HepG2 (cell line): ENCODE measurements around the gene IL36B. TPM values are rescaled to one million over a fixed set of nuclear protein-coding genes. Genes with fewer than 3 reads are reported as not detected.

Experiments
- ATAC-seq: fragments of 200-7000 bp; cut with Tn5 transposase; 3 replicates; pipeline ENCODE4 v1.9.1; 2020; ENCODE audit warnings: mild to moderate bottlenecking, moderate library complexity
- BruUV-seq: library from RNA; stranded (reverse); fragments of 400-500 nt; replicated peaks from 2 replicates; lab custom pipeline; 2021; lab: Mats Ljungman, UMichigan
- CTCF ChIA-PET: fragments of 300-600 bp; formaldehyde crosslinking; extraction: SDS; loops from one replicate; lab custom pipeline; 2021; ENCODE audit warnings: low total read pairs, inconsistent platforms, low intra/inter-chr PET ratio; lab: Yijun Ruan, JAX
- POLR2A ChIA-PET: fragments of 350-600 bp; sonication (Branson Sonifier 250); formaldehyde crosslinking; loops from one replicate; lab custom pipeline; 2020; ENCODE audit warnings: antibody characterized with exemption, inconsistent platforms; lab: Yijun Ruan, JAX
- DNase-seq: peaks from one replicate; pipeline ENCODE4 v3.0.0-alpha.2; 2015; ENCODE audit warnings: low spot score
- FAIRE-seq: peaks from 3 replicates; lab custom pipeline; 2011; peaks lifted over from hg19 to GRCh38; lab: Jason Lieb, UNC
- H2AFZ ChIP-seq: one replicate; pipeline ENCODE4 v1.6.1; 2011; ENCODE audit warnings: low read length, inconsistent platforms
- H3K27ac ChIP-seq: fragments of 300-600 bp; 3 replicates; pipeline ENCODE4 v1.8.0; 2011; ENCODE audit warnings: mixed run types, mild to moderate bottlenecking, mixed read lengths, low read length, inconsistent platforms; ENCODE audit not compliant: insufficient read depth; ENCODE audit errors: extremely low read length
- H3K27me3 ChIP-seq, 2 experiments: fragments of 200-600 bp in 1 of 2; 2 replicates in 1 of 2; 3 replicates in 1 of 2; pipeline versions ENCODE4 v1.6.0 to v1.8.0; 2011; ENCODE audit warnings: low read length in 2 of 2, mild to moderate bottlenecking in 2 of 2, moderate library complexity in 2 of 2, inconsistent platforms in 1 of 2; ENCODE audit not compliant: insufficient read depth in 2 of 2, control insufficient read depth in 1 of 2
- H3K36me3 ChIP-seq, 2 experiments: fragments of 200-600 bp in 1 of 2; replicated peaks in 1 of 2; 2 replicates in 1 of 2; 3 replicates in 1 of 2; pipeline versions ENCODE4 v1.5.1 to v1.8.0; 2011; ENCODE audit warnings: low read length in 2 of 2, inconsistent platforms in 1 of 2; ENCODE audit not compliant: insufficient read depth in 2 of 2, control insufficient read depth in 1 of 2
- H3K4me1 ChIP-seq: 2 replicates; pipeline ENCODE4 v1.5.1; 2012; ENCODE audit warnings: low read length, inconsistent platforms; ENCODE audit not compliant: insufficient read depth
- H3K4me2 ChIP-seq: 2 replicates; pipeline ENCODE4 v1.6.0; 2011; ENCODE audit warnings: low read depth, low read length, inconsistent platforms
- H3K4me3 ChIP-seq, 3 experiments: fragments of 200-600 bp in 1 of 3; sonication (generic), shearing (Covaris generic) in 1 of 3; replicated peaks in 1 of 3; 2 replicates each; pipeline ENCODE4 v1.5.1; 2011 to 2016; ENCODE audit warnings: low read length in 3 of 3, inconsistent platforms in 2 of 3, low read depth in 2 of 3, mild to moderate bottlenecking in 2 of 3, control low read depth in 1 of 3, mixed read lengths in 1 of 3; ENCODE audit not compliant: insufficient read depth in 1 of 3
- H3K79me2 ChIP-seq: one replicate; pipeline ENCODE4 v1.6.1; 2011; ENCODE audit warnings: low read length, inconsistent platforms; ENCODE audit not compliant: insufficient read depth
- H3K9ac ChIP-seq: 2 replicates; pipeline ENCODE4 v1.6.0; 2011; ENCODE audit warnings: mild to moderate bottlenecking, low read depth, low read length, inconsistent platforms; ENCODE audit not compliant: insufficient read depth
- H3K9me3 ChIP-seq: 2 replicates; pipeline ENCODE4 v1.5.1; 2012; ENCODE audit warnings: mild to moderate bottlenecking, low read length
- H4K20me1 ChIP-seq: 2 replicates; pipeline ENCODE4 v1.6.0; 2011; ENCODE audit warnings: inconsistent platforms, mild to moderate bottlenecking, low read length, moderate library complexity; ENCODE audit not compliant: insufficient read depth
- ARHGAP35 ChIP-seq: sonication (generic); formaldehyde crosslinking; IDR thresholded peaks from 2 replicates; pipeline ENCODE4 v1.9.0; 2022; ENCODE audit warnings: mild to moderate bottlenecking, inconsistent platforms, moderate library complexity, missing genetic modification reagents, borderline replicate concordance
- E2F1 ChIP-seq: sonication (generic); formaldehyde crosslinking; IDR thresholded peaks from 2 replicates; pipeline ENCODE4 v1.5.0; 2020; ENCODE audit warnings: missing genetic modification reagents
- ELF4 ChIP-seq: sonication (generic); formaldehyde crosslinking; IDR thresholded peaks from 2 replicates; pipeline ENCODE4 v1.5.0; 2020; ENCODE audit warnings: missing genetic modification reagents, mild to moderate bottlenecking, moderate library complexity, borderline replicate concordance
- GPBP1L1 ChIP-seq: sonication (generic); formaldehyde crosslinking; IDR thresholded peaks from 2 replicates; pipeline ENCODE4 v1.5.0; 2020; ENCODE audit warnings: mild to moderate bottlenecking, missing genetic modification reagents
- HMGA1 ChIP-seq: sonication (generic); formaldehyde crosslinking; conservative IDR thresholded peaks from 2 replicates; pipeline ENCODE4 v1.4.0; 2020; ENCODE audit warnings: missing genetic modification reagents
- IKZF4 ChIP-seq: sonication (generic); formaldehyde crosslinking; IDR thresholded peaks from 2 replicates; pipeline ENCODE4 v1.5.1; 2020; ENCODE audit warnings: borderline replicate concordance, mild to moderate bottlenecking, low read depth, missing genetic modification reagents; ENCODE audit errors: not compliant biosample characterization
- IRX3 ChIP-seq: sonication (generic); formaldehyde crosslinking; IDR thresholded peaks from 2 replicates; pipeline ENCODE4 v1.8.1; 2023; ENCODE audit warnings: mild to moderate bottlenecking, low read depth, missing genetic modification reagents, borderline replicate concordance
- MBNL3 ChIP-seq: fragments of 250-450 bp; sonication (Bioruptor Pico); conservative IDR thresholded peaks from 2 replicates; pipeline ENCODE4 v1.8.0; 2022; ENCODE audit warnings: mild to moderate bottlenecking, inconsistent platforms
- MED8 ChIP-seq: sonication (generic); formaldehyde crosslinking; IDR thresholded peaks from 2 replicates; pipeline ENCODE4 v1.8.1; 2023; ENCODE audit warnings: mild to moderate bottlenecking, missing genetic modification reagents; ENCODE audit not compliant: insufficient replicate concordance
- RELA ChIP-seq: sonication (generic); formaldehyde crosslinking; IDR thresholded peaks from 2 replicates; pipeline ENCODE4 v1.4.0; 2020; ENCODE audit warnings: missing genetic modification reagents
- SIX4 ChIP-seq: sonication (generic); formaldehyde crosslinking; IDR thresholded peaks from 2 replicates; pipeline ENCODE4 v1.4.0; 2020; ENCODE audit warnings: missing genetic modification reagents
- UBTF ChIP-seq: sonication (generic); formaldehyde crosslinking; IDR thresholded peaks from 2 replicates; pipeline ENCODE4 v1.4.0; 2020; ENCODE audit warnings: mild to moderate bottlenecking, missing genetic modification reagents
- ZMAT5 ChIP-seq: sonication (generic); formaldehyde crosslinking; IDR thresholded peaks from 2 replicates; pipeline ENCODE4 v1.5.0; 2020; ENCODE audit warnings: mild to moderate bottlenecking, low read depth, missing genetic modification reagents, borderline replicate concordance
- ZNF274 ChIP-seq: sonication (generic); formaldehyde crosslinking; IDR thresholded peaks from 2 replicates; pipeline ENCODE4 v1.5.1; 2020; ENCODE audit warnings: mild to moderate bottlenecking, missing genetic modification reagents
- ZNF589 ChIP-seq: sonication (generic); formaldehyde crosslinking; conservative IDR thresholded peaks from 2 replicates; pipeline ENCODE4 v1.8.0; 2022; ENCODE audit warnings: mild to moderate bottlenecking, moderate library complexity, missing genetic modification reagents
- ZSCAN20 ChIP-seq: sonication (generic); formaldehyde crosslinking; IDR thresholded peaks from 2 replicates; pipeline ENCODE4 v1.4.0; 2020; ENCODE audit warnings: missing genetic modification reagents, mild to moderate bottlenecking, borderline replicate concordance
- ZSCAN21 ChIP-seq: sonication (generic); formaldehyde crosslinking; IDR thresholded peaks from 2 replicates; pipeline ENCODE4 v1.8.0; 2022; ENCODE audit warnings: mild to moderate bottlenecking, missing genetic modification reagents, moderate library complexity, borderline replicate concordance
- ZUFSP ChIP-seq: sonication (generic); formaldehyde crosslinking; IDR thresholded peaks from 2 replicates; pipeline ENCODE4 v1.9.0; 2021; ENCODE audit warnings: missing genetic modification reagents, mild to moderate bottlenecking, borderline replicate concordance
- WGBS: methylation state at CpG from one replicate; pipeline ENCODE4 v1.1.6; 2017; ENCODE audit warnings: low lambda C conversion rate; 5-methylcytosine and 5-hydroxymethylcytosine counted together
- in situ Hi-C: cut with HindIII; loops from 2 replicates; pipeline ENCODE4 v1.10.0; 2017; ENCODE audit warnings: low pct_unique_long_range_greater_than_20kb; ENCODE audit not compliant: extremely low pct_ligation_motif_present
- intact Hi-C: fragments of 100-400 bp; cut with micrococcal nuclease; formaldehyde crosslinking; loops from one replicate; pipeline ENCODE4 v1.10.0; 2022; ENCODE audit not compliant: unreplicated experiment
- polyA plus RNA-seq, 8 experiments: library from polyadenylated mRNA; depleted of rRNA in 3 of 8; stranded (reverse) in 7 of 8; unstranded in 1 of 8; fragments of >200 nt; fragmentation: Illumina TruSeq in 4 of 8; extraction: Trizol in 4 of 8; gene quantifications; 2 replicates each; pipeline versions ENCODE4 v1.2.1 to v1.2.3, GENCODE V29; 2011 to 2016; ENCODE audit warnings: low read depth in 4 of 8, missing spikeins in 1 of 8, mixed read lengths in 1 of 8; ENCODE audit not compliant: insufficient read depth in 1 of 8
- total RNA-seq, 5 experiments: library from RNA; depleted of rRNA; stranded (reverse); fragments of >200 nt; fragmentation: Illumina TruSeq; extraction: Trizol; gene quantifications; 2 replicates each; pipeline ENCODE4 v1.2.3, GENCODE V29; 2016; ENCODE audit warnings: low read depth in 1 of 5

IL36B gene
- total and polyA plus RNA-seq, 2 of the 13 experiments (the other 11 are each of a cell fraction or from before 2014, with no cell fraction given), result not detected

GRCh38 chr2:113057117-113057516, 4.5 kb upstream of the IL36B start:
- Histone ChIP-seq H3K9me3 (peaks cover 14% of the 10 kb centered on the region; the same call in 1 of the 2 replicates), H4K20me1 (no peaks in the 10 kb centered on the region), H3K9ac (no peak overlapping the region), H2AFZ (no peak overlapping the region), H3K79me2 (no peaks in the 10 kb centered on the region), H3K4me2 (no peak overlapping the region), H3K4me3 (no peak overlapping the region), H3K27ac (no peak overlapping the region), H3K4me1 (no peaks in the 10 kb centered on the region), H3K27me3 (peaks cover 2 to 33% of the 10 kb centered on the region in 2 experiments; a peak in 4 of 5 replicates), H3K36me3 (no peaks in the 10 kb centered on the region)
- 6% methylated on average over 1 of the region's 1 CpG for WGBS
- no peak for FAIRE-seq
- BruUV-seq, result no TSS peak
- DNase-seq, result no peak
- TF ChIP-seq SIX4 (CRISPR knock-in tag) (no peak), GPBP1L1 (no peak), ZNF274 (CRISPR knock-in tag) (no peak), MBNL3 (CRISPR knock-in tag) (no peak), ZSCAN20 (CRISPR knock-in tag) (no peak), ZNF589 (CRISPR knock-in tag) (no peak), UBTF (CRISPR knock-in tag) (no peak), ARHGAP35 (CRISPR knock-in tag) (no peak), ZUFSP (CRISPR knock-in tag) (no peak), HMGA1 (no peak), E2F1 (CRISPR knock-in tag) (no peak), RELA (CRISPR knock-in tag) (no peak), IKZF4 (CRISPR knock-in tag) (no peak), ZMAT5 (no peak), IRX3 (no peak), ZSCAN21 (CRISPR knock-in tag) (no peak), ELF4 (CRISPR knock-in tag) (no peak), MED8 (CRISPR knock-in tag) (no peak)
- CTCF ChIA-PET, result no interaction called here
- no peak for ATAC-seq
- in situ Hi-C loops (no loop called here), intact Hi-C loops (no loop called here)
- POLR2A ChIA-PET, result no interaction called here
